Stimulated activated CD8-positive, alpha-beta memory T cell treated with anti-CD3 and anti-CD28 coated beads, Interleukin-15, amount 100 ng/mL, for 24 hours (primary cell): ENCODE data around the gene ICA1L.

Source experiments
- DNase-seq: peaks from one replicate; pipeline ENCODE4 v3.0.0-alpha.2; 2020; ENCODE audit warnings: low read depth

Gene ICA1L

GRCh38 chr2:202736826-202737225 lies 134.7 kb downstream of the ICA1L start:
- no peak for DNase-seq

GRCh38 chr2:202726070-202726469 lies 145.5 kb downstream of the ICA1L start:
- DNase-seq = no peak

GRCh38 chr2:202723746-202724145 lies 147.8 kb downstream of the ICA1L start:
- DNase-seq = no peak
